ENCODE results near the gene ANKRD35. TPM values are rescaled to one million over a fixed set of nuclear protein-coding genes. Genes with fewer than 3 reads are reported as not detected.
A peak's percentile ranks its signal among the peaks of the same experiment; 100 is the strongest.
"Not testable (repeated sequence)": the region's sequence is repeated elsewhere in the genome, so short reads cannot be mapped to it uniquely, and the experiment has no call there.

Gene ANKRD35
- total RNA-seq, result 0.13 and 0.31 TPM in 2 replicates
- 0.21 TPM for polyA plus RNA-seq (2012)

- peak; percentile 83 for DNase-seq (ENCODE audit: low read depth)
Measured at GRCh38 chr1:145885738-145886287, at the start of gene ANKRD35. Gene ANKRD35 (minus strand): TSS chr1:145885866. CDS start chr1:145885758, 108 bp downstream.

DNA sequence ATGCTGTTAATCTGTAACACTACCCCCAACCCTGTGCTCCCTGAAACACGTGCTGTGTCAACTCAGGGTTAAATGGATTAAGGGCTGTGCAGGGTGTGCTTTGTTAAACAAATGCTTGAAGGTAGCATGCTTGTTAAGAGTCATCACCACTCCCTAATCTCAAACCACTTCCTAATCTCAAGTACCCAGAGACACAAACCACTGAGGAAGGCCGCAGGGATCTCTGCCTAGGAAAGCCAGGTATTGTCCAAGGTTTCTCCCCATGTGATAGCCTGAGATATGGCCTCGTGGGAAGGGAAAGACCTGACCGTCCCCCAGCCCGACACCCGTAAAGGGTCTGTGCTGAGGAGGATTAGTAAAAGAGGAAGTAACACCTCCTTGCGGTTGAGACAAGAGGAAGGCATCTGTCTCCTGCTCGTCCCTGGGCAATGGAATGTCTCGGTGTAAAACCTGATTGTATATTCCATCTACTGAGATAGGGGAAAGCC is 46.9 kb upstream of the ANKRD35 start:
- not testable (repeated sequence) for DNase-seq (ENCODE audit: low read depth)

- no peak for DNase-seq (ENCODE audit: low read depth)
Measured at GRCh38 chr1:145927916-145928643, 42.4 kb upstream of the ANKRD35 start.

GRCh38 chr1:145927063-145927886 is 41.6 kb upstream of the ANKRD35 start, which contains the start of gene RBM8A:
Gene RBM8A (minus strand): TSS chr1:145927484. CDS start chr1:145927426, 58 bp downstream.
- peak; percentile 99 for DNase-seq (ENCODE audit: low read depth)

GRCh38 chr1:145926686-145927062 is 41.0 kb upstream of the ANKRD35 start:
- DNase-seq (ENCODE audit: low read depth), result no peak

DNA sequence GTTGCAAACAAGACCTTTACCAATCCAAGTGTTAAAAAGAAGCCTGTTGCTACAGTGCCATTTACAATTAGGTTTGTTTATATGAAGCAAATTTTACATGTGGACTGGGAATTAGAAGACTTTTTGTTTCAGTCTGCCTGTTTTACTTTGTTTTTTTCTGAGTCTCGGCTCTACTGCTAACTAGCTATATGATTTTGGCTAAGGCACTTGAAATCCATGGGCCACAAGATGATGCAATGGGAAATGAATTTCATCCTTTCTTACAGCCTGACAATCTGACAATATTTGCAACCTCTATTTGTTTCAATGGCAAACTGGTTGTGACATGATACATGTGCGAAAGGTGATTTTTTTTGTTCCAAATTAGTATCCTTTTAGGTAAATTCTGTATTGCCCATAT is 36.6 kb upstream of the ANKRD35 start:
- no peak for DNase-seq (ENCODE audit: low read depth)

GRCh38 chr1:145920297-145920696 is 34.6 kb upstream of the ANKRD35 start:
- DNase-seq (ENCODE audit: low read depth), result not testable (repeated sequence)

- peak; percentile 57 for DNase-seq (ENCODE audit: low read depth)
Measured at GRCh38 chr1:145918992-145919939, 33.6 kb upstream of the ANKRD35 start.

- peak; percentile 92 for DNase-seq (ENCODE audit: low read depth)
Measured at GRCh38 chr1:145918144-145918991, 32.7 kb upstream of the ANKRD35 start, which contains the start of gene PEX11B. Gene PEX11B (minus strand): TSS chr1:145918717. CDS start chr1:145918688, 29 bp downstream.

- DNase-seq (ENCODE audit: low read depth), result no peak
Measured at GRCh38 chr1:145917595-145917994, 31.9 kb upstream of the ANKRD35 start.

GRCh38 chr1:145916745-145917144 is 31.1 kb upstream of the ANKRD35 start:
- no peak for DNase-seq (ENCODE audit: low read depth)

GRCh38 chr1:145912128-145912641 is 26.5 kb upstream of the ANKRD35 start:
- no peak for DNase-seq (ENCODE audit: low read depth)

- DNase-seq (ENCODE audit: low read depth), result peak; percentile 52
Measured at GRCh38 chr1:145908653-145909052, 23.0 kb upstream of the ANKRD35 start.

DNA sequence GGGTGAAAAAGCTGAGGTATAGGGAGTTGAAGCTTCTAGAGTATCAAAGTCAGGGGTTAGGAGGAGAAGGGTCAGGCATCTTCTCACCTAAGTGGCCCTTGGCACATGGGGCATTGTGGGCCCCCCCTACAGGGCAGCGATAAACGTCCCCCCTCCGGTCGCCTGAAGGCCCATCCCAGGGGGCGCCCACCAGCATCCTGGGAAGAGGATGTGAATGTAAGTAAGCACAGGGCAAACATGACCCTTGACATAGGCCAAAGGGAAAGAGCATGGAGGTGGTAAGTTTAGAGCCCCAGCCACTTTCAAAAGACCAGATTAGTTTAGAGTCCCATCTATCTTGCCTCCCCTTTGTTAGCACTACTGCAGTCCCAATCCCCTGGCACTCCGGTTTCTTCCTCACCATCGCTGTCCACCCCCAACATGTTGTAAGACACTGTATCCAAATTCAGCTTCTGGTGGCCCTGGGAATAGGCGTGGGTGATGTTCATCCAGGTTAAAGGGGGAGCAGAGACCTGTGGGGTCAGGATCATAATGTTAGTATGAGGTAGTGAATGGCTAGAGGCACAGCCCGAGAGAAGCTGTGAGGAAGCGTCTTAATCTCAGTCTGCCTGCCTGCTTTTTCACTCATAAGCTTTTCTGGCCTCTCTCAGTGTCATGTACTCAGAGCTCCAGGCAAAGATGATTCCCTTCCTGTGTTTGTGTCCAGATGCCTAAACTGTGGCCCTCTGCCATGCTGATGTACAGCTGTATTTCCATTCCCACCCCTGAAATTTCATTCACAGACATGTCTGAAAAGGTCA is 21.5 kb upstream of the ANKRD35 start:
- no peak for DNase-seq (ENCODE audit: low read depth)

GRCh38 chr1:145901312-145902021 is 15.8 kb upstream of the ANKRD35 start:
- no peak for DNase-seq (ENCODE audit: low read depth)

DNA sequence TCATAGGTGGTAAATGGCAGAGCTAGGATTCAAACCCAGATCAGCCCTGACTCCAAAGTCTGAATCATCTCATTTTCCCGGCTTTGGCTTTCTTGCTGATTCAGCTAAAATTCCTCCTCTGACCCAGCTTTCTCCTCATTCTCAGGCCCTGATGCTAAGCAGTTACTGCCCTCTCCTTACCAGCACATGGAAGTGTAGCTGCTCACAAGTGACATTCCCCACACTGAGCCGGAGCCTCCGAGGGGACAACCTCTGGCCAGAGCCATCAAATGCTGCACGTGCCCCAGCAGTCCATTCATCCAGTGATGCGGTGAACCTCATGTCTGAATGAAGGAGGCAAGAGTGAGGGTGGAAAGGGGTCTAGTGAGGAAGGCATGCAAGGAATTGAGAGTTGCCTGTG is 13.1 kb upstream of the ANKRD35 start:
- no peak for DNase-seq (ENCODE audit: low read depth)

DNA sequence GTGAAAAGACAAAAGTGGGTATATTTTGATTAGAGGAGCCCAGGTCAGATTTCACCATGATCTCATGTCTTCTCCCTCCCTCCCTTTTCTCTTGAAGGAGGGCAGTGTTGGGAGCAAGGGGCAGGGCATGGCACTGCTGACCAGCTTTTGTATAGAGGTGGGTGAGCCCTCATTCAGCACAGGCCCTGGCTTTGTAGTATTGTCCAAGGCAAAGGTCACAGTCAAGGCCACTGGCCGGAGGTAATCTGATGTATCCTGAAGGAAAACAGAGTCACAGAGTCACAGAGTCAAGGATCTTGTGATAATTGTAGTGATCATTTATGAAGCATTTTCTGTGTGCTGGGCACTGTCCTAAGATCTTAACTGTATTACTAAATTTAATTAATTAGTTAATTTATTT is 12.3 kb upstream of the ANKRD35 start:
- DNase-seq (ENCODE audit: low read depth), result no peak

- DNase-seq (ENCODE audit: low read depth), result no peak
Measured at GRCh38 chr1:145895471-145895870, 9.8 kb upstream of the ANKRD35 start.
